B cell (primary cell): ENCODE data around the gene PALLD. TPM values are rescaled to one million over a fixed set of nuclear protein-coding genes. Genes with fewer than 3 reads are reported as not detected.

Source experiments
- ATAC-seq: fragments of 200-7000 bp; cut with Tn5 transposase; one replicate; pipeline ENCODE4 v1.10.0; 2021; ENCODE audit warnings: low read depth, mild to moderate bottlenecking, moderate number of reproducible peaks, moderate library complexity
- CTCF ChIA-PET: fragments of 350-600 bp; sonication (Branson Sonifier 250); formaldehyde crosslinking; loops from one replicate; lab custom pipeline; 2021; ENCODE audit warnings: antibody characterized with exemption, inconsistent platforms; lab: Charles Lee
- POLR2A ChIA-PET: fragments of 350-600 bp; sonication (Branson Sonifier 250); formaldehyde crosslinking; loops from one replicate; lab custom pipeline; 2021; ENCODE audit warnings: antibody characterized with exemption; lab: Charles Lee
- DNase-seq: peaks from one replicate; pipeline ENCODE4 v3.0.0; 2013
- H2AFZ ChIP-seq: 2 replicates; pipeline ENCODE4 v1.6.1; 2012; ENCODE audit warnings: mild to moderate bottlenecking, low read depth, low read length; ENCODE audit not compliant: insufficient read depth, poor library complexity, severe bottlenecking
- H3K27ac ChIP-seq, 2 donors: 1 replicate in 1 of 2; 2 replicates in 1 of 2; pipeline ENCODE4 v1.5.1; 2012 to 2013; ENCODE audit warnings: low read length in 2 of 2, mild to moderate bottlenecking in 2 of 2, moderate library complexity in 1 of 2
- H3K27me3 ChIP-seq, 4 experiments: fragments of 200-600 bp in 1 of 4; sonication (generic) in 1 of 4; replicated peaks in 1 of 4; 1 replicate in 2 of 4; 2 replicates in 2 of 4; pipeline versions ENCODE4 v1.6.1 to v1.7.0; 2013 to 2016; ENCODE audit warnings: low read length in 3 of 4, mild to moderate bottlenecking in 2 of 4, mixed read lengths in 1 of 4, moderate library complexity in 1 of 4; ENCODE audit not compliant: insufficient read depth in 4 of 4, control insufficient read depth in 3 of 4; ENCODE audit errors: control extremely low read depth in 1 of 4
- H3K36me3 ChIP-seq, 2 experiments: replicated peaks in 1 of 2; 1 replicate in 1 of 2; 2 replicates in 1 of 2; pipeline versions ENCODE4 v1.6.1 to v1.7.1; 2013; ENCODE audit warnings: low read length in 1 of 2; ENCODE audit not compliant: insufficient read depth in 2 of 2, control insufficient read depth in 1 of 2; ENCODE audit errors: control extremely low read depth in 1 of 2, extremely low read depth in 1 of 2
- H3K4me1 ChIP-seq, 2 donors: fragments of 200-600 bp in 1 of 2; sonication (generic) in 1 of 2; 1 replicate in 1 of 2; 2 replicates in 1 of 2; pipeline versions ENCODE4 v1.5.1 to v1.6.1; 2013 to 2017; ENCODE audit warnings: low read length in 2 of 2; ENCODE audit not compliant: control insufficient read depth in 2 of 2, insufficient read depth in 2 of 2
- H3K4me2 ChIP-seq: replicated peaks from 2 replicates; pipeline ENCODE3; 2012; ENCODE audit warnings: mild to moderate bottlenecking, low read depth, low read length; ENCODE audit not compliant: poor library complexity, severe bottlenecking
- H3K4me3 ChIP-seq, 5 experiments: fragments of 200-600 bp in 1 of 5; sonication (generic) in 1 of 5; 1 replicate in 3 of 5; 2 replicates in 2 of 5; pipeline versions ENCODE4 v1.5.1 to v1.7.0; 2011 to 2016; ENCODE audit warnings: low read length in 4 of 5, mild to moderate bottlenecking in 4 of 5, low read depth in 2 of 5, control low read depth in 1 of 5, moderate library complexity in 1 of 5; ENCODE audit not compliant: insufficient read depth in 1 of 5; ENCODE audit errors: control extremely low read depth in 1 of 5, extremely low read depth in 1 of 5
- H3K79me2 ChIP-seq: fragments of 200-600 bp; sonication (generic); one replicate; pipeline ENCODE4 v1.6.0; 2016; ENCODE audit warnings: low read length; ENCODE audit not compliant: control insufficient read depth, insufficient read depth
- H3K9ac ChIP-seq: fragments of 200-600 bp; sonication (generic); 2 replicates; pipeline ENCODE4 v1.6.1; 2017; ENCODE audit warnings: mild to moderate bottlenecking, low read length, moderate library complexity
- H3K9me3 ChIP-seq, 3 donors: one replicate each; pipeline versions ENCODE4 v1.6.1 to v1.7.1; 2013; ENCODE audit warnings: low read length in 2 of 3; ENCODE audit not compliant: control insufficient read depth in 2 of 3, insufficient read depth in 1 of 3; ENCODE audit errors: control extremely low read depth in 1 of 3
- H4K20me1 ChIP-seq: 2 replicates; pipeline ENCODE4 v1.6.0; 2012; ENCODE audit warnings: mild to moderate bottlenecking, low read length; ENCODE audit not compliant: insufficient read depth, control insufficient read depth, poor library complexity, severe bottlenecking
- H3K27ac Mint-ChIP-seq: one replicate; pipeline ENCODE4 v1.8.0; 2021; ENCODE audit warnings: mixed read lengths
- H3K27me3 Mint-ChIP-seq: one replicate; pipeline ENCODE4 v1.8.0; 2021; ENCODE audit warnings: mixed read lengths
- H3K4me1 Mint-ChIP-seq: one replicate; pipeline ENCODE4 v1.8.0; 2021; ENCODE audit warnings: mixed read lengths
- H3K4me3 Mint-ChIP-seq: one replicate; pipeline ENCODE4 v1.8.0; 2021; ENCODE audit warnings: mixed read lengths
- H3K9me3 Mint-ChIP-seq: one replicate; pipeline ENCODE4 v1.8.0; 2022; ENCODE audit warnings: mixed read lengths; ENCODE audit not compliant: insufficient read depth
- CTCF ChIP-seq: fragments of 200-600 bp; IDR thresholded peaks from one replicate; pipeline ENCODE4 v1.8.0; 2022; ENCODE audit warnings: antibody characterized with exemption, mild to moderate bottlenecking
- EZH2 ChIP-seq: IDR thresholded peaks from 2 replicates; pipeline ENCODE4 v1.6.1; 2012; ENCODE audit warnings: borderline replicate concordance, low read depth, mild to moderate bottlenecking, moderate library complexity, low read length; ENCODE audit not compliant: insufficient read depth, poor library complexity, severe bottlenecking
- WGBS: methylation state at CpG from one replicate; pipeline ENCODE4 v1.1.5; 2013; ENCODE audit warnings: missing lambda C conversion rate; ENCODE audit not compliant: insufficient coverage; 5-methylcytosine and 5-hydroxymethylcytosine counted together
- intact Hi-C: fragments of 100-400 bp; cut with micrococcal nuclease; formaldehyde crosslinking; loops from one replicate; pipeline ENCODE4 v1.10.0; 2022
- polyA plus RNA-seq: library from polyadenylated mRNA; depleted of rRNA; stranded (reverse); fragments of >200 nt; gene quantifications from 2 replicates; pipeline ENCODE4 v1.2.3, GENCODE V29; 2012
- total RNA-seq, 2 donors: library from RNA; stranded (reverse); fragments of 120-200 nt in 1 of 2; gene quantifications; 1 replicate in 1 of 2; 2 replicates in 1 of 2; pipeline versions ENCODE4 v1.2.3 to v1.2.4, GENCODE V29; 2013 to 2022

The PALLD gene
- total and polyA plus RNA-seq, 2 donors (not counting 1 experiment from before 2014, with no cell fraction given), result 0.63 to 0.71 TPM

GRCh38 chr4:168519576-168519975 lies 22.7 kb downstream of the PALLD start:
- DNase-seq, result no peak
- Histone ChIP-seq H3K36me3 (no peaks in the 10 kb centered on the region), H3K79me2 (no peaks in the 10 kb centered on the region), H2AFZ (no peak overlapping the region), H3K9me3 (no peaks in the 10 kb centered on the region), H3K27ac (no peak overlapping the region), H3K27me3 (no peaks in the 10 kb centered on the region), H3K9ac (no peak overlapping the region), H3K4me2 (no peak overlapping the region), H3K4me1 (no peaks in the 10 kb centered on the region), H4K20me1 (no peaks in the 10 kb centered on the region), H3K4me3 (no peak overlapping the region)
- Mint-ChIP-seq H3K27me3 (no peaks in the 10 kb centered on the region), H3K4me1 (no peaks in the 10 kb centered on the region), H3K4me3 (no peak overlapping the region), H3K9me3 (no peaks in the 10 kb centered on the region), H3K27ac (no peak overlapping the region)
- POLR2A ChIA-PET, result no interaction called here
- no peak for ATAC-seq
- CTCF ChIA-PET, result no interaction called here
- WGBS, result no CpG with 5 or more reads among the region's 1 CpG
- TF ChIP-seq CTCF (no peak), EZH2 (no peak)
- intact Hi-C loops, result loop anchor here (10.0 kb wide), 3 partner anchors 405 to 1045 kb away; no protein-coding TSS in a partner anchor

- TF ChIP-seq CTCF (no peak), EZH2 (no peak)
- Histone ChIP-seq H3K79me2 (no peaks in the 10 kb centered on the region), H3K4me2 (no peak overlapping the region), H3K4me1 (no peaks in the 10 kb centered on the region), H3K36me3 (no peaks in the 10 kb centered on the region), H3K27me3 (no peaks in the 10 kb centered on the region), H2AFZ (no peak overlapping the region), H4K20me1 (no peaks in the 10 kb centered on the region), H3K27ac (no peak overlapping the region), H3K9ac (no peak overlapping the region), H3K9me3 (no peaks in the 10 kb centered on the region), H3K4me3 (no peak overlapping the region)
- Mint-ChIP-seq H3K9me3 (no peaks in the 10 kb centered on the region), H3K4me1 (no peaks in the 10 kb centered on the region), H3K27ac (no peak overlapping the region), H3K27me3 (peaks cover 8% of the 10 kb centered on the region), H3K4me3 (no peak overlapping the region)
- WGBS, result no CpG with 5 or more reads among the region's 2 CpGs
- no peak for DNase-seq
- ChIA-PET CTCF (no interaction called here), POLR2A (no interaction called here)
- ATAC-seq, result no peak
- intact Hi-C loops, result no loop called here
Measured at GRCh38 chr4:168521721-168522120, 24.9 kb downstream of the PALLD start.
